NCI-H146 treated with DMSO at 0.1 percent for 48 hours (cell line): ENCODE data around the gene OR10H2.
"Not testable (repeated sequence)": the region's sequence is repeated elsewhere in the genome, so short reads cannot be mapped to it uniquely, and the experiment has no call there.

ENCODE experiments used
- DNase-seq: peaks from one replicate; lab custom pipeline; 2025; ENCODE audit not compliant: unreplicated experiment; lab: John Stamatoyannopoulos, UW

OR10H2 gene

GRCh38 chr19:15727724-15728123, at the start of gene OR10H2:
Gene OR10H2, plus strand, starts transcription at chr19:15728024. Its CDS starts 20 bp downstream, at chr19:15728044.
- DNase-seq: no peak

DNA sequence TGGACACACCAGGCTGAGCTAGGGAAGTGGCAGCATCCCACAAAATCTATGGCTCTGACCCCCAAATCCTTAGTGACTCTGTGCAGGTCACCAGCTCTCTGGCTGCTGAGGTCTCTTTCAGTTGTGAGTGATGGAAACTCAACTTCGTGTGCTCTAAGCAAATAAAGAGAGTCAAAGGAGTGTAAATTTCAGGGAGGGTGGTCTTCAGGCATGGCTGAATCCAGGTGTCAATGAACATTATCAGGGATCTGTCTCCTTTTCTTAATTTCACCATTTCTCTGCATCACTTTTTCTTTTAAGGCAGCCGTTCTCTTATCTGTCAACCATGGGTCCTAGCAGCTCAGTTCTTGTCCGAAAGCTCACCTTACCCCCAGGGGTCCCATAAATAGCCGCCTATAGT, 48.7 kb upstream of the OR10H2 start:
- no peak for DNase-seq

DNA sequence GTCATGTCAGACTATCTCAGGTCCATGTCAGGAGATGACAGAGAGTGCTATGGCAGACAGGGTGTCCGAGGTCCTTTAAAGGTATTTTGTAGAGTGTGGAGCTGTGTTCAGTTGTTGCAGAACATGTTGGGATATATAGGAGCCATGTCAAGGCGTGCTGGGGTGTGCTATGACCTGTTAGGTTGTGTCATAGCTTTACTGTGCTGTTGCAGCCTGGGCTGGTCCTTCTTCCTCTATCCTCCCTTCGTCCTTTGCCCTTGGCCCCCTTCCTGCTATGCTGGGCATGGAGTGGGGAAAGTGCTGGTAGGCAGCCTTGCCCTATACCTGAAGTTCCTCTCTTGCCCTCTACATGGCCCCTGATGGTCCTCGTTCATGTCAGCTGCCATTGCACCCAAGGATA, 48.0 kb upstream of the OR10H2 start:
- DNase-seq: not testable (repeated sequence)

DNA sequence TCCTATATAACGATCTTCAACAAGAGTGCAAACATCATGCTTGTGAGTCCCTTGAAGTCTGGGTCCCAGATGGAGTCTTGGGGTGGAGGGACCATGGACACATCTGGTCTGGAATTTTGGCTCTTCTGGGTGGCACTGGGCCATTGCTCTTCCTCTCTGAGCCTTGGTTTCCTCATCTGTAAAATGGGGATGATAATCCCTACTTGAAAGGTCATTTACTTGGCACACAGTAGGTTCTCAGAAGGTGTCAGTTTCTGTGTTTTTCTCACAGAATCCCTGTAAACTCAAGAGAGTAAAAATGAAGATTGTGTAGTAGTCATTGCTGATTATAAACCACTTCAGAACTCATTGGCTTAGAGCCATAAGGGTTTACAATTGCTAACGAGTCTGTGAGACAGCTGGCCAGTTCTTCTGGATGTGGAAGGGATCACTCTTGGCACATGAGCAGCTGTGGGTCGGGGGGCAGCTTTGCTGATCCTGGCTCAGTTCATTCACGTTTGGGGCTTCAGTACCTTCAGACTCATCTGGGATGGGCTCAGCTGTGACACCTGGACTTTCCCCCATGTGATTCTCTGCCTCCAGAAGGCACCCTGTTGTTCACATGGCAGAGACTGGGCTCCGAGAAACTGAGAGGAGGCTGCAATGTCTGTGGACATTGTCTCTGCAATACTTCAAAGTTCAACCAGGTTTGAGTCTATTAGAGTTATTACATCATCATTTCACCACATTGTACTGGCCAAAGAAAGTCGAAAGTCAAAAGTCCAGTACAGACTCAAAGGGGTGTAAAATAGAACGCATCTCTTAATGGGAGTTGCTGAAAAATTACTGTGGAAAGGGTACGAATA, 47.1 kb upstream of the OR10H2 start:
- DNase-seq: no peak

DNA sequence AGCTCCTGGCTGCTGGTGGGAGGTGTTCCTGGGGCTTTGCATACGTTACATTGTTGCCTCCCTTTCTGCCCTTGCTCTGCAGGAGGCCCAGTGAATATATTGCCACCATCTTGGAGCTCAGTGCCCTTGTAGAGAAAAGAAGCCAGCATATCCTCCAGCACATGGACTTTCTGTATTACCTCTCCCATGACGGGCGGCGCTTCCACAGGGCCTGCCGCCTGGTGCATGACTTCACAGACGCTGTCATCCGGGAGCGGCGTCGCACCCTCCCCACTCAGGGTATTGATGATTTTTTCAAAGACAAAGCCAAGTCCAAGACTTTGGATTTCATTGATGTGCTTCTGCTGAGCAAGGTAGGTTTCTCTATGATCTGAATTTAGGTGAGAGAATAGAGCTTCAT, 44.4 kb upstream of the OR10H2 start:
- DNase-seq: no peak

DNA sequence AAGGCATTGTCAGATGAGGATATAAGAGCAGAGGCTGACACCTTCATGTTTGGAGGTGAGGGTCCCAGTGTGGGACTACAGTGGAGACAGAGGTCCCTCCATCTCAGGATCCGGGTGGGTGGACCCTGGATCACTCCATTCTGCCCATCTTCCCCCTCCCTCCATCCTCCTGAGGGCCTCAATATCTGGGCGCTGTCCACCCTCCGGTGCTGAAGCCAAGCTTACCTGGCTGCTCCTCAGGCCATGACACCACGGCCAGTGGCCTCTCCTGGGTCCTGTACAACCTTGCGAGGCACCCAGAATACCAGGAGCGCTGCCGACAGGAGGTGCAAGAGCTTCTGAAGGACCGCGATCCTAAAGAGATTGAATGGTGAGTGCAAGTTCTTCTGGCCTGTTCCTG, 43.0 kb upstream of the OR10H2 start:
- no peak for DNase-seq

DNA sequence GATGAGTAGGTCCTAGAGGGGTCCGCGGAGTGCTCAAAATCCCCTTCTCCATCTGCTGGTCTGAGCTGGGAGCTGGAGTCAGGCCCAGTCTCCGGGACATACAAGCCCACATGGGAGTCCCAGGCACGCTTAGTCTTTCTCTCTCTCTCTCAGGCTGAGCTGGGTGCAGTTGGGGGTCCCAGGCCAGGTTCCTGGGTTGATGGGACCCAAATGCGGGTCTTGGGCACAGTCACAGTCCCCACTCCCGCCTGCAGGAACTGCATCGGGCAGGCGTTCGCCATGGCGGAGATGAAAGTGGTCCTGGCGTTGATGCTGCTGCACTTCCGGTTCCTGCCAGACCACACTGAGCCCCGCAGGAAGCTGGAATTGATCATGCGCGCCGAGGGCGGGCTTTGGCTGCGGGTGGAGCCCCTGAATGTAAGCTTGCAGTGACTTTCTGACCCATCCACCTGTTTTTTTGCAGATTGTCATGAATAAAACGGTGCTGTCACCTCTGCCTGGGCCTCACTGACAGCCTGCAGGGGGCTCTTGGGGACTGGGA, 31.1 kb upstream of the OR10H2 start:
- DNase-seq: no peak

DNA sequence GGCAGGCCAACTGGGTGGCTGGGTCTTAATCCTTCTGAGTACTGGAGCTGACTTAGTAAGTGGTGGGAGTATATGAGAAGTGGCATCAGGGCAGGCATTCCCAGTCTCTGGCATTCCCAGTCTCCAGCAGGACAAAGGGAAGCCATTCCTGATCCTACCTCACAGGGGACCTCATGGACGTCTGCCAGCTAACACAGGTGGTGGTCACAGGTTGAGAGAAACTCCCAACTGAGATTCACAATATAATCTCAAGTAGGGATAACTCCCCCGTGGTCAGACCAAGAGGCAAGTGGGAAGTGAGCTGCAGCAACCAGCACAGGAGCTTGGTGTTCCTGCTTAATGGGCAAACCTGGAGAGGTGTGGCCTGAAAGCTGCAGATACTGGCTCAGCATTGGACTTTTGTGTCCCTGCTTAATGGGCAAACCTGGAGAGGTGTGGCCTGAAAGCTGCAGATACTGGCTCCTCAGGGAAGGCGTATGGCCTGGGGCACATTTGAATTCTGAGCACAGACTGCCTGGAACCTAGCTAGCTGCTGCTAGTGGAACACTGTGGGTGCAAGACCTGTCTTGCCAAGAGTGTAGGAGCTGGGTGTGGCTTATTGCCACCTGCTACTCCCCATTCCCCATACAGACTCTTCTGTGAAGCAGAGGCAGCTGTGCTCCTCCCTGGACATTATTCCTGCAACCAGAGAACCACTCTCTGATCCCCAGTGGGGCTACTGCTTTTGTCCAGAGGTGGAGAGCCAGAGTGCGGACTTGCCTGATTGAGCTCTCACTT, 25.9 kb upstream of the OR10H2 start:
- no peak for DNase-seq

GRCh38 chr19:15702534-15702930, 25.3 kb upstream of the OR10H2 start:
- DNase-seq: no peak

DNA sequence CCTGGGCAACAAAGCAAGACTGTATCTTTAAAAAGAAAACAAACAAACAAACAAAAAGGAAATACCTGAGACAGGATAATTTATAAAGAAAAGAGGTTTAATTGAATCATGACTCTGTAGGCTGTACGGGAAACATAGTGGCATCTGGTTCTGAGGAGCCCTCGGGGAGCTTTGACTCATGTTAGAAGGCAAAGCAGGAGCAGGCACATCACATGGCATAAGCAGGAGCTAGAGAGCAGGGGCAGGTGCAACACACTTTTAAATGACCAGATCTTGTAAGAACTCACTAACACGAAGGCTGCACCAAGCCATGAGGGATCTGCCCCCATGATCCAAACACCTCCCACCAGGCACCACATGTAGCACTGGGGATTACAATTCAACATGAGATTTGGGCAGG, 13.2 kb upstream of the OR10H2 start:
- no peak for DNase-seq

DNA sequence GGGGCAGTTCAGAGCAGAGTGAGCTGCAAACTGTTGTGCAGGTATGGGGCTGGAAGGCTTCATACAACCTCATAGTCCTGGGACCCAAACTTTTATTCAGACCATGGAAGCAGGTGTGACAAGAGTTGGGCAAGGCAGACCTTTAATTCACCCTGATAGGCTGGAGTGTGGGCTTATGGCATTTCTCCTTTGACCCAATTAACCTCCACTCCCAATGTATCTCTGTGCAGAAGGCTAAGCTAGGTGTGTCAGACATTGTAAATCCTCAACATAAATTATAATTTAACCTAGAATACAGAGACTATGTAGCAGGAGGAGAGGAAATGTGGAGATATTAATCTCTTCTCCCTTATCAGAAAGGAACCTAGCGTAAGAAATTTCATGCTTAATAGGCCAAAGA, 12.2 kb upstream of the OR10H2 start:
- DNase-seq: no peak

DNA sequence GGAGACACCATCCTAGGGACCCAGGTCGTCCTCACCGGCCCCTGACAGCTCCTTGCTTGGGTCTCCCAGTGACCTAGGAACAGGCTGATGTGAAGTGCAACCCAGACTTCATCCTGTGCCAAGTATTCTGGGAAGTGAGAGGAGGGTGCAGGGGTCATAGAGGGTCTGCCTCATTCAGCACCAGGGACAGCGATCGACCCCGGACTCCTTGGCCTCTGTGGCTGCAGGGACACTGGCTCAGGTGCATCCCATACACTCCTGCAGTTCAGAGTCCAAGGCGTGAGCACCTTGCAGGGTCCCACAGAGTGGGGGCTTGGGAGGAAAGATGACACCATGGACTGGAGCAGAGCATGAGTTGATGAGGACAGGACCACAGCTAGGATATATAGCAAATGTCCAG, 10.0 kb upstream of the OR10H2 start:
- DNase-seq: no peak

GRCh38 chr19:15721268-15721667, 6.6 kb upstream of the OR10H2 start:
- DNase-seq: no peak

DNA sequence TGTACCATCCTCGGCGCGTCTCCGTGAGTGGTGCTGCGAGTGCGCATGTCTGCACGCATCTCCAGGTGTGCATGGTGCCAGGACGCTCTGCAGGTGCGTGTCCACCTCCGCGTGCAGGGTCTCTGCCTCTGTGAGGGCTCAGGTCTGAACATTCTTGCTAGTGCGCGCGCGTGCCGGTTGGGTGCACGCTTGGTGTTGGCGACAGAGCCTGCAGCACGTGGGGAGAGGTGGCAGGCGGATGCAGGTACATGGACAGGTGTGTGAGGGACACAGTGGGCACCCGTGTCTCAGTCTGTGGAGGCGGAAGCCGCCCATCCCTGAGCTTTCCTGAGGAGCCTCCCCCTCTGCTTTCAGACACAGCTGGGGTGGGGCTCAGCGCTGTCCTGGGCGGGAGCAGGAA, 4.9 kb upstream of the OR10H2 start:
- DNase-seq: no peak

GRCh38 chr19:15730538-15730937, 2.7 kb downstream of the OR10H2 start:
- DNase-seq: no peak

GRCh38 chr19:15732388-15732787, 4.6 kb downstream of the OR10H2 start:
- no peak for DNase-seq

GRCh38 chr19:15733895-15734294, 6.1 kb downstream of the OR10H2 start:
- DNase-seq: no peak

- no peak for DNase-seq
Observed at GRCh38 chr19:15737722-15738121, 9.9 kb downstream of the OR10H2 start, which contains the start of gene OR10H3. Gene OR10H3, plus strand, starts transcription at chr19:15737985. Its CDS starts 3,408 bp downstream, at chr19:15741393.

DNA sequence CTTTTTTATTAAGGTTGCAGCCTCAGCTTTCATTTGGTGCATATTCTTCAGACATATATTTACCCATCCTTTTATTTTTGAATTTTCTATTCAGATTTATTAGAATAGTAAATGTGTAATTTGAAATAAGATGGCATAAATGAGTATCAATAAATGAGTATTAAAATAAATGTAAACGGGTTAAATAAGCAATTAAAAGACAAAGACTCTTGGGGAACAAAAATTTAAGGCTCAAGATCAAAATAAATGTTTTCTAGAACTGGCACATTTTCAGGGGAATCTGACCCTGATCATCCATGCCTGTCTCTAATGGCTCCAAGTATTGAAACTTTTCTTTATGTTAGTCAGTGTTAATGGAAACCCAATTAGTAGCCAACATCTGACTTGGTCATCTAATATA, 13.0 kb downstream of the OR10H2 start:
- DNase-seq: no peak

- DNase-seq: no peak
Observed at GRCh38 chr19:15748239-15748638, 20.4 kb downstream of the OR10H2 start.

GRCh38 chr19:15758379-15758778, 30.6 kb downstream of the OR10H2 start:
- DNase-seq: no peak
